H1 (cell line): ENCODE measurements around the gene ECPAS. TPM values are rescaled to one million over a fixed set of nuclear protein-coding genes. Genes with fewer than 3 reads are reported as not detected.

Experiments
- BACH1 ChIP-seq: IDR thresholded peaks from 2 replicates; pipeline ENCODE4 v1.6.1; 2012; ENCODE audit warnings: low read length, improper control_type of control experiment
- CBX8 ChIP-seq: fragments of 300-800, 300-1000 bp; sonication (generic); IDR thresholded peaks from 2 replicates; pipeline ENCODE4 v1.7.1; 2016; ENCODE audit warnings: low read depth, low read length, borderline replicate concordance
- GTF2F1 ChIP-seq: IDR thresholded peaks from 2 replicates; pipeline ENCODE4 v1.6.1; 2012; ENCODE audit warnings: low read depth, low read length, improper control_type of control experiment, borderline replicate concordance
- HDAC6 ChIP-seq: IDR thresholded peaks from one replicate; pipeline ENCODE4 v1.7.1; 2012; ENCODE audit warnings: low read depth, mild to moderate bottlenecking, inconsistent platforms, low read length, moderate library complexity
- KDM4A ChIP-seq: IDR thresholded peaks from one replicate; pipeline ENCODE4 v1.7.1; 2012; ENCODE audit warnings: low read depth, mild to moderate bottlenecking, moderate library complexity, low read length, inconsistent platforms; ENCODE audit not compliant: severe bottlenecking
- RAD21 ChIP-seq, 2 experiments: IDR thresholded peaks in 1 of 2; conservative IDR thresholded peaks in 1 of 2; 2 replicates each; pipeline ENCODE4 v1.6.1; 2011; ENCODE audit warnings: low read depth in 2 of 2, low read length in 2 of 2, improper control_type of control experiment in 1 of 2, inconsistent platforms in 1 of 2, mild to moderate bottlenecking in 1 of 2, moderate library complexity in 1 of 2
- SAP30 ChIP-seq: fragments of 300-600 bp; sonication (generic); IDR thresholded peaks from 2 replicates; pipeline ENCODE4 v1.7.1; 2012; ENCODE audit warnings: low read length, moderate library complexity, mild to moderate bottlenecking, inconsistent platforms; ENCODE audit not compliant: insufficient read depth, insufficient replicate concordance
- SUZ12 ChIP-seq: fragments of 200-600 bp; sonication (generic); IDR thresholded peaks from 2 replicates; pipeline ENCODE4 v1.6.1; 2012; ENCODE audit warnings: mild to moderate bottlenecking, inconsistent platforms, low read length, moderate library complexity, mixed read lengths
- USF2 ChIP-seq: IDR thresholded peaks from 2 replicates; pipeline ENCODE4 v1.6.1; 2011; ENCODE audit warnings: low read length, improper control_type of control experiment
- polyA plus RNA-seq, 7 experiments: library from polyadenylated mRNA; depleted of rRNA in 3 of 7; stranded (reverse) in 5 of 7; unstranded in 2 of 7; fragments of >200 nt in 5 of 7; fragments of 200-250 nt in 2 of 7; gene quantifications; 1 replicate in 5 of 7; 2 replicates in 1 of 7; 4 replicates in 1 of 7; pipeline versions ENCODE4 v1.2.1 to v1.2.3, GENCODE V29; 2011 to 2013; ENCODE audit warnings: missing spikeins in 2 of 7, mixed read lengths in 2 of 7
- total RNA-seq: library from RNA; stranded (reverse); fragmentation: NEBNext Ultra II Directional; extraction: Animal tissue kit (Norgen Biotek cat#: 25700); gene quantifications from 2 replicates; pipeline ENCODE4 v1.2.1, GENCODE V29; 2021
- TF ChIP-seq, protein P1 (sequence below): fragments of 300-600 bp; sonication (generic); IDR thresholded peaks from 2 replicates; pipeline ENCODE4 v1.7.1; 2012; ENCODE audit warnings: low read length, moderate library complexity, mild to moderate bottlenecking, inconsistent platforms; ENCODE audit not compliant: insufficient replicate concordance

The ECPAS gene
- total and polyA plus RNA-seq, 2 of the 8 experiments (the other 6 are each of a cell fraction or from before 2014, with no cell fraction given), result 20.9 to 131 TPM

GRCh38 chr9:111360881-111361280 is 123.3 kb downstream of the ECPAS start (continued):
- TF ChIP-seq, protein P1, sequence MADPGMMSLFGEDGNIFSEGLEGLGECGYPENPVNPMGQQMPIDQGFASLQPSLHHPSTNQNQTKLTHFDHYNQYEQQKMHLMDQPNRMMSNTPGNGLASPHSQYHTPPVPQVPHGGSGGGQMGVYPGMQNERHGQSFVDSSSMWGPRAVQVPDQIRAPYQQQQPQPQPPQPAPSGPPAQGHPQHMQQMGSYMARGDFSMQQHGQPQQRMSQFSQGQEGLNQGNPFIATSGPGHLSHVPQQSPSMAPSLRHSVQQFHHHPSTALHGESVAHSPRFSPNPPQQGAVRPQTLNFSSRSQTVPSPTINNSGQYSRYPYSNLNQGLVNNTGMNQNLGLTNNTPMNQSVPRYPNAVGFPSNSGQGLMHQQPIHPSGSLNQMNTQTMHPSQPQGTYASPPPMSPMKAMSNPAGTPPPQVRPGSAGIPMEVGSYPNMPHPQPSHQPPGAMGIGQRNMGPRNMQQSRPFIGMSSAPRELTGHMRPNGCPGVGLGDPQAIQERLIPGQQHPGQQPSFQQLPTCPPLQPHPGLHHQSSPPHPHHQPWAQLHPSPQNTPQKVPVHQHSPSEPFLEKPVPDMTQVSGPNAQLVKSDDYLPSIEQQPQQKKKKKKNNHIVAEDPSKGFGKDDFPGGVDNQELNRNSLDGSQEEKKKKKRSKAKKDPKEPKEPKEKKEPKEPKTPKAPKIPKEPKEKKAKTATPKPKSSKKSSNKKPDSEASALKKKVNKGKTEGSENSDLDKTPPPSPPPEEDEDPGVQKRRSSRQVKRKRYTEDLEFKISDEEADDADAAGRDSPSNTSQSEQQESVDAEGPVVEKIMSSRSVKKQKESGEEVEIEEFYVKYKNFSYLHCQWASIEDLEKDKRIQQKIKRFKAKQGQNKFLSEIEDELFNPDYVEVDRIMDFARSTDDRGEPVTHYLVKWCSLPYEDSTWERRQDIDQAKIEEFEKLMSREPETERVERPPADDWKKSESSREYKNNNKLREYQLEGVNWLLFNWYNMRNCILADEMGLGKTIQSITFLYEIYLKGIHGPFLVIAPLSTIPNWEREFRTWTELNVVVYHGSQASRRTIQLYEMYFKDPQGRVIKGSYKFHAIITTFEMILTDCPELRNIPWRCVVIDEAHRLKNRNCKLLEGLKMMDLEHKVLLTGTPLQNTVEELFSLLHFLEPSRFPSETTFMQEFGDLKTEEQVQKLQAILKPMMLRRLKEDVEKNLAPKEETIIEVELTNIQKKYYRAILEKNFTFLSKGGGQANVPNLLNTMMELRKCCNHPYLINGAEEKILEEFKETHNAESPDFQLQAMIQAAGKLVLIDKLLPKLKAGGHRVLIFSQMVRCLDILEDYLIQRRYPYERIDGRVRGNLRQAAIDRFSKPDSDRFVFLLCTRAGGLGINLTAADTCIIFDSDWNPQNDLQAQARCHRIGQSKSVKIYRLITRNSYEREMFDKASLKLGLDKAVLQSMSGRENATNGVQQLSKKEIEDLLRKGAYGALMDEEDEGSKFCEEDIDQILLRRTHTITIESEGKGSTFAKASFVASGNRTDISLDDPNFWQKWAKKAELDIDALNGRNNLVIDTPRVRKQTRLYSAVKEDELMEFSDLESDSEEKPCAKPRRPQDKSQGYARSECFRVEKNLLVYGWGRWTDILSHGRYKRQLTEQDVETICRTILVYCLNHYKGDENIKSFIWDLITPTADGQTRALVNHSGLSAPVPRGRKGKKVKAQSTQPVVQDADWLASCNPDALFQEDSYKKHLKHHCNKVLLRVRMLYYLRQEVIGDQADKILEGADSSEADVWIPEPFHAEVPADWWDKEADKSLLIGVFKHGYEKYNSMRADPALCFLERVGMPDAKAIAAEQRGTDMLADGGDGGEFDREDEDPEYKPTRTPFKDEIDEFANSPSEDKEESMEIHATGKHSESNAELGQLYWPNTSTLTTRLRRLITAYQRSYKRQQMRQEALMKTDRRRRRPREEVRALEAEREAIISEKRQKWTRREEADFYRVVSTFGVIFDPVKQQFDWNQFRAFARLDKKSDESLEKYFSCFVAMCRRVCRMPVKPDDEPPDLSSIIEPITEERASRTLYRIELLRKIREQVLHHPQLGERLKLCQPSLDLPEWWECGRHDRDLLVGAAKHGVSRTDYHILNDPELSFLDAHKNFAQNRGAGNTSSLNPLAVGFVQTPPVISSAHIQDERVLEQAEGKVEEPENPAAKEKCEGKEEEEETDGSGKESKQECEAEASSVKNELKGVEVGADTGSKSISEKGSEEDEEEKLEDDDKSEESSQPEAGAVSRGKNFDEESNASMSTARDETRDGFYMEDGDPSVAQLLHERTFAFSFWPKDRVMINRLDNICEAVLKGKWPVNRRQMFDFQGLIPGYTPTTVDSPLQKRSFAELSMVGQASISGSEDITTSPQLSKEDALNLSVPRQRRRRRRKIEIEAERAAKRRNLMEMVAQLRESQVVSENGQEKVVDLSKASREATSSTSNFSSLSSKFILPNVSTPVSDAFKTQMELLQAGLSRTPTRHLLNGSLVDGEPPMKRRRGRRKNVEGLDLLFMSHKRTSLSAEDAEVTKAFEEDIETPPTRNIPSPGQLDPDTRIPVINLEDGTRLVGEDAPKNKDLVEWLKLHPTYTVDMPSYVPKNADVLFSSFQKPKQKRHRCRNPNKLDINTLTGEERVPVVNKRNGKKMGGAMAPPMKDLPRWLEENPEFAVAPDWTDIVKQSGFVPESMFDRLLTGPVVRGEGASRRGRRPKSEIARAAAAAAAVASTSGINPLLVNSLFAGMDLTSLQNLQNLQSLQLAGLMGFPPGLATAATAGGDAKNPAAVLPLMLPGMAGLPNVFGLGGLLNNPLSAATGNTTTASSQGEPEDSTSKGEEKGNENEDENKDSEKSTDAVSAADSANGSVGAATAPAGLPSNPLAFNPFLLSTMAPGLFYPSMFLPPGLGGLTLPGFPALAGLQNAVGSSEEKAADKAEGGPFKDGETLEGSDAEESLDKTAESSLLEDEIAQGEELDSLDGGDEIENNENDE, result no peak
- TF ChIP-seq USF2, result no peak
- no peak for TF ChIP-seq GTF2F1
- no peak for TF ChIP-seq CBX8
- no peak for TF ChIP-seq HDAC6
- TF ChIP-seq SAP30, result no peak
- no peak for TF ChIP-seq SUZ12
- TF ChIP-seq BACH1, result no peak
- no peak for TF ChIP-seq RAD21 (IDR thresholded peaks at IDR 0.05 in 1 of 2, conservative IDR thresholded peaks at IDR 0.05 in 1 of 2; ENCODE audit: low read depth in 2 of 2, low read length in 2 of 2)
- TF ChIP-seq KDM4A, result no peak
